Endothelial cell of hepatic sinusoid (primary cell): ENCODE measurements around the gene PCOLCE2.

Experiments
- in situ Hi-C: cut with HindIII; loops from 2 replicates; pipeline ENCODE4 v1.10.0; 2017; ENCODE audit warnings: low sequenced_read_pairs

Gene PCOLCE2

GRCh38 chr3:142866841-142867631 is 21.8 kb downstream of the PCOLCE2 start:
- in situ Hi-C loops, result no loop called here

GRCh38 chr3:142863930-142864920 is 24.7 kb downstream of the PCOLCE2 start:
- in situ Hi-C loops, result no loop called here

- in situ Hi-C loops, result no loop called here
Observed at GRCh38 chr3:142863010-142863817, 25.7 kb downstream of the PCOLCE2 start.

GRCh38 chr3:142861926-142862325 is 27.0 kb downstream of the PCOLCE2 start:
- in situ Hi-C loops, result no loop called here

GRCh38 chr3:142858043-142858442 is 30.8 kb downstream of the PCOLCE2 start:
- in situ Hi-C loops, result no loop called here

GRCh38 chr3:142857056-142857455 is 31.8 kb downstream of the PCOLCE2 start:
- in situ Hi-C loops, result no loop called here

- in situ Hi-C loops, result no loop called here
Observed at GRCh38 chr3:142853270-142854168, 35.4 kb downstream of the PCOLCE2 start.

GRCh38 chr3:142852009-142852408 is 36.9 kb downstream of the PCOLCE2 start:
- in situ Hi-C loops, result no loop called here

GRCh38 chr3:142850395-142851023 is 38.4 kb downstream of the PCOLCE2 start:
- in situ Hi-C loops, result no loop called here

GRCh38 chr3:142849148-142849547 is 39.7 kb downstream of the PCOLCE2 start:
- in situ Hi-C loops, result loop anchor here (25.0 kb wide), 1 partner anchor 138 kb away; no protein-coding TSS in a partner anchor

GRCh38 chr3:142846779-142847577 is 41.9 kb downstream of the PCOLCE2 start:
- in situ Hi-C loops, result loop anchor here (25.0 kb wide), 1 partner anchor 140 kb away; no protein-coding TSS in a partner anchor

GRCh38 chr3:142844339-142844977 is 44.4 kb downstream of the PCOLCE2 start:
- in situ Hi-C loops, result loop anchor here (25.0 kb wide), 1 partner anchor 143 kb away; no protein-coding TSS in a partner anchor

GRCh38 chr3:142839831-142840230 is 49.1 kb downstream of the PCOLCE2 start:
- in situ Hi-C loops, result loop anchor here (25.0 kb wide), 1 partner anchor 147 kb away; no protein-coding TSS in a partner anchor

GRCh38 chr3:142837526-142837925 is 51.4 kb downstream of the PCOLCE2 start:
- in situ Hi-C loops, result loop anchor here (25.0 kb wide), 1 partner anchor 150 kb away; no protein-coding TSS in a partner anchor

- in situ Hi-C loops, result loop anchor here (25.0 kb wide), 1 partner anchor 158 kb away; no protein-coding TSS in a partner anchor
Observed at GRCh38 chr3:142828703-142829305, 60.1 kb downstream of the PCOLCE2 start.

GRCh38 chr3:142819179-142819578 is 69.7 kb downstream of the PCOLCE2 start:
- in situ Hi-C loops, result no loop called here

- in situ Hi-C loops, result no loop called here
Observed at GRCh38 chr3:142818651-142819050, 70.2 kb downstream of the PCOLCE2 start.
